ENCODE measurements around the gene ILKAP. TPM values are rescaled to one million over a fixed set of nuclear protein-coding genes. Genes with fewer than 3 reads are reported as not detected.

ILKAP gene
- polyA plus RNA-seq, 1 of the 3 experiments (the other 2 are of a cell fraction), result 49.2 TPM

- Histone ChIP-seq H3K9me2 (no peaks in the 10 kb centered on the region), H3K27ac (ENCODE audit: low read depth in 2 of 2, low read length in 1 of 2) (no peak overlapping the region), H4K20me1 (ENCODE audit: insufficient read depth) (no peaks in the 10 kb centered on the region), H3K4me1 (ENCODE audit: control insufficient read depth in 1 of 2, insufficient read depth in 2 of 2, low read depth in 1 of 2, low read length in 1 of 2) (peaks cover 0 to 16% of the 10 kb centered on the region in 2 experiments; a peak in 1 of 4 replicates), H2AFZ (ENCODE audit: low read depth) (no peak overlapping the region), H3K36me3 (replicated peaks in 1 of 2; ENCODE audit: control insufficient read depth in 1 of 2, insufficient read depth in 2 of 2, low read length in 1 of 2) (no peaks in the 10 kb centered on the region), H3K9ac (no peak overlapping the region), H3K27me3 (ENCODE audit: insufficient read depth) (no peaks in the 10 kb centered on the region; the same call in 1 of the 2 replicates), H3K79me2 (ENCODE audit: insufficient read depth) (no peaks in the 10 kb centered on the region), H3K9me3 (no peaks in the 10 kb centered on the region), H3K4me3 (ENCODE audit: low read depth in 2 of 2, low read length in 1 of 2) (no peak overlapping the region), H3K4me2 (no peak overlapping the region), H3F3A (replicated peaks; ENCODE audit: insufficient read depth) (peaks cover 3% of the 10 kb centered on the region)
- no peak for TF ChIP-seq SMC3 (IDR thresholded peaks at IDR 0.05; ENCODE audit: low read depth, low read length)
- 86% methylated on average over 5 of the region's 11 CpGs for WGBS (ENCODE audit: low lambda C conversion rate)
- no peak for DNase-seq
- CTCF ChIA-PET, result interaction anchor here (0.7 to 1.4 kb wide), 3 partner anchors 9 to 77 kb away, joined by 3 read pairs; no protein-coding TSS in a partner anchor
- POLR2A ChIA-PET, result no interaction called here
Observed at GRCh38 chr2:238237431-238238135, 34.1 kb upstream of the ILKAP start.

DNA sequence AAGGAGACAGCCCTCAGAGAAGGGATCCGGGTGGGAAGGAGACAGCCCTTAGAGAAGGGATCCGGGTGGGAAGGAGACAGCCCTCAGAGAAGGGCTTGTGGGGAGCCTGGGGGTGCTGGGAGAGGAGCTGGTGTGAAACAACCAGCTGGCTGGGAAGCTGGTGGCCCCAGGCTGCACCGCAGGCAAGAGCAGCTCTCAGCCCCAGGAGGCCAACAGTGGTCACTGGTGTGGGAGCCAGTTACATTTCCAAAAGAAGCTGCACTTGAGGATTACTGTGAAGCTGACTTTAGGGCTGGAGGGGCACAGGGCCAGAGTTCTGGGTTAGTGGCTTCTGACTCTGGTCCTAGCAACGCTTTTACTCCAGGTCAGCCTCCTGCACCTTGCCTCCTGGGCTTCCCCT, 33.1 kb upstream of the ILKAP start:
- Histone ChIP-seq H3K4me1 (ENCODE audit: control insufficient read depth in 1 of 2, insufficient read depth in 2 of 2, low read depth in 1 of 2, low read length in 1 of 2) (peaks cover 0 to 14% of the 10 kb centered on the region in 2 experiments; a peak in 1 of 4 replicates), H4K20me1 (ENCODE audit: insufficient read depth) (no peaks in the 10 kb centered on the region), H3K4me2 (no peak overlapping the region), H3K9ac (no peak overlapping the region), H3F3A (replicated peaks; ENCODE audit: insufficient read depth) (no peaks in the 10 kb centered on the region), H3K27me3 (ENCODE audit: insufficient read depth) (no peaks in the 10 kb centered on the region; the same call in 1 of the 2 replicates), H3K27ac (ENCODE audit: low read depth in 2 of 2, low read length in 1 of 2) (no peak overlapping the region), H3K36me3 (replicated peaks in 1 of 2; ENCODE audit: control insufficient read depth in 1 of 2, insufficient read depth in 2 of 2, low read length in 1 of 2) (no peaks in the 10 kb centered on the region), H2AFZ (ENCODE audit: low read depth) (no peak overlapping the region), H3K9me3 (no peaks in the 10 kb centered on the region), H3K9me2 (no peaks in the 10 kb centered on the region), H3K4me3 (ENCODE audit: low read depth in 2 of 2, low read length in 1 of 2) (no peak overlapping the region), H3K79me2 (ENCODE audit: insufficient read depth) (no peaks in the 10 kb centered on the region)
- ChIA-PET CTCF (no interaction called here), POLR2A (no interaction called here)
- WGBS (ENCODE audit: low lambda C conversion rate), result 65% methylated on average over 3 of the region's 4 CpGs
- DNase-seq, result no peak
- no peak for TF ChIP-seq TEAD4 (IDR thresholded peaks at IDR 0.05; ENCODE audit: borderline replicate concordance, insufficient read depth)
- no peak for TF ChIP-seq NFIC (IDR thresholded peaks at IDR 0.05; ENCODE audit: borderline replicate concordance)
- no peak for TF ChIP-seq FOSL2 (IDR thresholded peaks at IDR 0.05; ENCODE audit: borderline replicate concordance, low read depth)
- no peak for TF ChIP-seq RXRA (IDR thresholded peaks at IDR 0.05; ENCODE audit: borderline replicate concordance, low read depth)
- no peak for TF ChIP-seq SIN3A (IDR thresholded peaks at IDR 0.05; ENCODE audit: borderline replicate concordance, low read depth, low read length)
- no peak for TF ChIP-seq JUND (IDR thresholded peaks at IDR 0.05)
- TF ChIP-seq FOXM1 (IDR thresholded peaks at IDR 0.05; ENCODE audit: low read depth), result no peak
- no peak for TF ChIP-seq MAX (IDR thresholded peaks at IDR 0.05; ENCODE audit: low read depth)
- TF ChIP-seq TAF1 (IDR thresholded peaks at IDR 0.05; ENCODE audit: borderline replicate concordance, low read depth, low read length), result no peak
- TF ChIP-seq CHD2 (IDR thresholded peaks at IDR 0.05; ENCODE audit: low read length, partially characterized antibody), result no peak
- no peak for TF ChIP-seq RFX5 (IDR thresholded peaks at IDR 0.05; ENCODE audit: low read length)
- no peak for TF ChIP-seq EP300 (IDR thresholded peaks at IDR 0.05; ENCODE audit: borderline replicate concordance in 1 of 2, low read depth in 1 of 2, low read length in 1 of 2)
- TF ChIP-seq NRF1 (IDR thresholded peaks at IDR 0.05; ENCODE audit: low read depth, low read length), result no peak
- TF ChIP-seq, protein P1, sequence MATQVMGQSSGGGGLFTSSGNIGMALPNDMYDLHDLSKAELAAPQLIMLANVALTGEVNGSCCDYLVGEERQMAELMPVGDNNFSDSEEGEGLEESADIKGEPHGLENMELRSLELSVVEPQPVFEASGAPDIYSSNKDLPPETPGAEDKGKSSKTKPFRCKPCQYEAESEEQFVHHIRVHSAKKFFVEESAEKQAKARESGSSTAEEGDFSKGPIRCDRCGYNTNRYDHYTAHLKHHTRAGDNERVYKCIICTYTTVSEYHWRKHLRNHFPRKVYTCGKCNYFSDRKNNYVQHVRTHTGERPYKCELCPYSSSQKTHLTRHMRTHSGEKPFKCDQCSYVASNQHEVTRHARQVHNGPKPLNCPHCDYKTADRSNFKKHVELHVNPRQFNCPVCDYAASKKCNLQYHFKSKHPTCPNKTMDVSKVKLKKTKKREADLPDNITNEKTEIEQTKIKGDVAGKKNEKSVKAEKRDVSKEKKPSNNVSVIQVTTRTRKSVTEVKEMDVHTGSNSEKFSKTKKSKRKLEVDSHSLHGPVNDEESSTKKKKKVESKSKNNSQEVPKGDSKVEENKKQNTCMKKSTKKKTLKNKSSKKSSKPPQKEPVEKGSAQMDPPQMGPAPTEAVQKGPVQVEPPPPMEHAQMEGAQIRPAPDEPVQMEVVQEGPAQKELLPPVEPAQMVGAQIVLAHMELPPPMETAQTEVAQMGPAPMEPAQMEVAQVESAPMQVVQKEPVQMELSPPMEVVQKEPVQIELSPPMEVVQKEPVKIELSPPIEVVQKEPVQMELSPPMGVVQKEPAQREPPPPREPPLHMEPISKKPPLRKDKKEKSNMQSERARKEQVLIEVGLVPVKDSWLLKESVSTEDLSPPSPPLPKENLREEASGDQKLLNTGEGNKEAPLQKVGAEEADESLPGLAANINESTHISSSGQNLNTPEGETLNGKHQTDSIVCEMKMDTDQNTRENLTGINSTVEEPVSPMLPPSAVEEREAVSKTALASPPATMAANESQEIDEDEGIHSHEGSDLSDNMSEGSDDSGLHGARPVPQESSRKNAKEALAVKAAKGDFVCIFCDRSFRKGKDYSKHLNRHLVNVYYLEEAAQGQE (IDR thresholded peaks at IDR 0.05; ENCODE audit: low read depth, low read length), result no peak
- no peak for TF ChIP-seq IRF3 (IDR thresholded peaks at IDR 0.05; ENCODE audit: low read depth, low read length)
- no peak for TF ChIP-seq POLR2AphosphoS5 (IDR thresholded peaks at IDR 0.05; ENCODE audit: low read depth, low read length)
- TF ChIP-seq, protein P2, sequence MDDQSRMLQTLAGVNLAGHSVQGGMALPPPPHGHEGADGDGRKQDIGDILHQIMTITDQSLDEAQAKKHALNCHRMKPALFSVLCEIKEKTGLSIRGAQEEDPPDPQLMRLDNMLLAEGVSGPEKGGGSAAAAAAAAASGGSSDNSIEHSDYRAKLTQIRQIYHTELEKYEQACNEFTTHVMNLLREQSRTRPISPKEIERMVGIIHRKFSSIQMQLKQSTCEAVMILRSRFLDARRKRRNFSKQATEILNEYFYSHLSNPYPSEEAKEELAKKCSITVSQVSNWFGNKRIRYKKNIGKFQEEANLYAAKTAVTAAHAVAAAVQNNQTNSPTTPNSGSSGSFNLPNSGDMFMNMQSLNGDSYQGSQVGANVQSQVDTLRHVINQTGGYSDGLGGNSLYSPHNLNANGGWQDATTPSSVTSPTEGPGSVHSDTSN (IDR thresholded peaks at IDR 0.05), result no peak
- TF ChIP-seq EZH2phosphoT487 (IDR thresholded peaks at IDR 0.05; ENCODE audit: borderline replicate concordance, low read depth), result no peak

Measured in SK-N-SH (cell line).